Hepatocyte (in vitro differentiated cells): ENCODE results near the gene TMEM215. TPM values are rescaled to one million over a fixed set of nuclear protein-coding genes. Genes with fewer than 3 reads are reported as not detected.

Experiments
- DNase-seq: peaks from one replicate; pipeline ENCODE4 v3.0.0-alpha.2; 2016; ENCODE audit warnings: low spot score
- H2AFZ ChIP-seq: fragments of 200-600 bp; sonication (generic); 2 replicates; pipeline ENCODE4 v1.6.0; 2016; ENCODE audit warnings: antibody characterized with exemption, mild to moderate bottlenecking
- H3K27ac ChIP-seq: fragments of 200-600 bp; sonication (generic); 2 replicates; pipeline ENCODE4 v1.5.1; 2016; ENCODE audit warnings: mild to moderate bottlenecking
- H3K27me3 ChIP-seq: fragments of 200-600 bp; sonication (generic); 2 replicates; pipeline ENCODE4 v1.6.1; 2016
- H3K36me3 ChIP-seq: fragments of 200-600 bp; sonication (generic); replicated peaks from 2 replicates; pipeline ENCODE4 v1.5.1; 2016; ENCODE audit warnings: low read depth; ENCODE audit not compliant: insufficient read depth
- H3K4me1 ChIP-seq: fragments of 200-600 bp; sonication (generic); 2 replicates; pipeline ENCODE4 v1.5.1; 2016; ENCODE audit warnings: mild to moderate bottlenecking, moderate library complexity; ENCODE audit not compliant: insufficient read depth
- H3K4me2 ChIP-seq: fragments of 200-600 bp; sonication (generic); 2 replicates; pipeline ENCODE4 v1.6.0; 2016
- H3K4me3 ChIP-seq: fragments of 200-600 bp; sonication (generic); 2 replicates; pipeline ENCODE4 v1.5.1; 2016; ENCODE audit warnings: mild to moderate bottlenecking
- H3K79me2 ChIP-seq: fragments of 200-600 bp; sonication (generic); 2 replicates; pipeline ENCODE4 v1.6.0; 2017; ENCODE audit warnings: mild to moderate bottlenecking
- H3K9me2 ChIP-seq: fragments of 200-600 bp; sonication (generic); replicated peaks from 2 replicates; pipeline ENCODE4 v1.6.0; 2017; ENCODE audit warnings: mild to moderate bottlenecking; ENCODE audit not compliant: insufficient read depth
- H3K9me3 ChIP-seq: fragments of 200-600 bp; sonication (generic); 2 replicates; pipeline ENCODE4 v1.5.1; 2016; ENCODE audit warnings: low read depth, mild to moderate bottlenecking
- H4K20me1 ChIP-seq: fragments of 200-600 bp; sonication (generic); 2 replicates; pipeline ENCODE4 v1.6.0; 2016; ENCODE audit warnings: mild to moderate bottlenecking; ENCODE audit not compliant: insufficient read depth, poor library complexity, severe bottlenecking
- CTCF ChIP-seq: fragments of 200-600 bp; sonication (generic); IDR thresholded peaks from 2 replicates; pipeline ENCODE4 v1.5.1; 2016; ENCODE audit warnings: antibody characterized with exemption, mild to moderate bottlenecking; ENCODE audit not compliant: poor library complexity
- EZH2 ChIP-seq: fragments of 200-600 bp; sonication (generic); IDR thresholded peaks from 2 replicates; pipeline ENCODE4 v1.6.1; 2016; ENCODE audit warnings: antibody characterized with exemption, mild to moderate bottlenecking, borderline replicate concordance
- EZH2phosphoT487 ChIP-seq: fragments of 200-600 bp; sonication (generic); IDR thresholded peaks from one replicate; pipeline ENCODE4 v1.6.1; 2018; ENCODE audit warnings: antibody characterized with exemption, mild to moderate bottlenecking, low read depth, moderate library complexity; ENCODE audit not compliant: unreplicated experiment, severe bottlenecking
- WGBS: methylation state at CpG from one replicate; pipeline ENCODE4 v1.1.6; 2016; ENCODE audit warnings: low lambda C conversion rate; ENCODE audit errors: missing lambda C conversion rate; 5-methylcytosine and 5-hydroxymethylcytosine counted together
- polyA plus RNA-seq: library from polyadenylated mRNA; unstranded; fragments of >200 nt; fragmentation: Nextera tagmentation; extraction: Ambion mirVana; gene quantifications from 2 replicates; pipeline ENCODE4 v1.2.1, GENCODE V29; 2016
- total RNA-seq: library from RNA; depleted of rRNA; stranded (reverse); fragments of >200 nt; gene quantifications from 2 replicates; pipeline ENCODE4 v1.2.3, GENCODE V29; 2014

TMEM215 gene
- total and polyA plus RNA-seq, 2 experiments from 2014 or later, result 0.43 TPM; not detected in 1

DNA sequence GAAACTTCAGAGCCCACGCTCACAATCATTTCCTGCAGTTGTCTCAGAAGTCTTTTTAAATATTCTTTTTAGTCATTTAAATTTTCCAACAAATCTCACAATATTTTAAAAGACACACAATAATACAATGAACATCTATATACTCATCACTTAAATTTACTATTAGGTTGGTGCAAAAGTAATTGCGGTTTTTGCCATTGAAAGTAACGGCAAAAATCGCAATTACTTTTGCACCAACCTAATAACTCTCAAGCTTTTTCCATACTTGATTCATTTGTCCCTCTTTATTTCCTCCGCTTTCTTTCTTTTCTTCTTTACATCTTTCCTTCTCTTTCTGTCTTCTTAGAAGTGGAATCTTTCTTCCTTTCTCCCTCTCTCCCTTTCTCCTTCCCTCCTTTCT is 19.2 kb upstream of the TMEM215 start:
- H3K9me3 ChIP-seq, result no peaks in the 10 kb centered on the region
- 89% methylated on average over 5 of the region's 5 CpGs for WGBS
- H4K20me1 ChIP-seq, result no peaks in the 10 kb centered on the region
- no peak overlapping the region for H3K4me3 ChIP-seq
- no peak for DNase-seq
- no peak for TF ChIP-seq CTCF
- TF ChIP-seq EZH2phosphoT487, result no peak
- no peak for TF ChIP-seq EZH2
- no peak overlapping the region for H3K27ac ChIP-seq
- no peaks in the 10 kb centered on the region for H3K36me3 ChIP-seq
- no peaks in the 10 kb centered on the region for H3K9me2 ChIP-seq
- H2AFZ ChIP-seq, result no peak overlapping the region
- H3K79me2 ChIP-seq, result no peaks in the 10 kb centered on the region
- no peaks in the 10 kb centered on the region for H3K27me3 ChIP-seq
- H3K4me2 ChIP-seq, result no peak overlapping the region
- H3K4me1 ChIP-seq, result no peaks in the 10 kb centered on the region

DNA sequence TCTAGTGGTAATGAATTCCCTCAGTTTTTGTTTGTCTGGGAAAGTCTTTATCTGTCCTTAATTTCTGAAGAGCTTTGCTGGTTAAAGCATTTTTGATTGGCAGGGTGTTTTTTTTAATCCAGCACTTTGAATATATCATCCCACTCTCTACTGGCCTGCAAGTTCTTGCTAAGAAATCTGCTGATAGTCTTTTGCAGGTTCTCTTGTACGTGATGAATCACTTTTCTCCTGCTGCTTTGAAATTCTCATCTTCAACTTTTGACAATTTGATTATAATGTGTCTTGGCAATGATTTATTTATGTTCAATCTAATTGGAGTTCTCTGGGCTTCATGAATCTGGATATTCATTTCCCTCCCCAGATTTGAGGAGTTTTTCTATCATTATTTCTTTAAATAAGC is 8.1 kb upstream of the TMEM215 start:
- WGBS, result 64% methylated on average over 1 of the region's 1 CpG
- H3K79me2 ChIP-seq, result no peaks in the 10 kb centered on the region
- no peak overlapping the region for H3K4me3 ChIP-seq
- no peaks in the 10 kb centered on the region for H3K4me1 ChIP-seq
- H4K20me1 ChIP-seq, result no peaks in the 10 kb centered on the region
- H3K9me3 ChIP-seq, result no peaks in the 10 kb centered on the region
- H3K27me3 ChIP-seq, result peaks cover 2% of the 10 kb centered on the region
- no peak overlapping the region for H2AFZ ChIP-seq
- no peak for DNase-seq
- no peaks in the 10 kb centered on the region for H3K36me3 ChIP-seq
- H3K4me2 ChIP-seq, result no peak overlapping the region
- no peaks in the 10 kb centered on the region for H3K9me2 ChIP-seq
- H3K27ac ChIP-seq, result no peak overlapping the region
- TF ChIP-seq EZH2 (no peak), EZH2phosphoT487 (no peak), CTCF (no peak)

- Histone ChIP-seq H3K36me3 (no peaks in the 10 kb centered on the region), H3K9me3 (no peaks in the 10 kb centered on the region), H3K27ac (no peak overlapping the region), H4K20me1 (no peaks in the 10 kb centered on the region), H3K9me2 (no peaks in the 10 kb centered on the region), H3K27me3 (peaks cover 11% of the 10 kb centered on the region), H3K4me2 (no peak overlapping the region), H3K4me3 (no peak overlapping the region), H3K79me2 (no peaks in the 10 kb centered on the region), H3K4me1 (no peaks in the 10 kb centered on the region), H2AFZ (no peak overlapping the region)
- TF ChIP-seq EZH2, result no peak
- TF ChIP-seq CTCF, result no peak
- TF ChIP-seq EZH2phosphoT487, result no peak
- WGBS, result 66% methylated on average over 3 of the region's 3 CpGs
- DNase-seq, result no peak
Measured at GRCh38 chr9:32776201-32776600, 7.1 kb upstream of the TMEM215 start.
